Measurements from ENCODE around the gene SP1.

- TF ChIP-seq POLR2AphosphoS5 (IDR thresholded peaks at IDR 0.05) (no peak), CTCF (IDR thresholded peaks at IDR 0.05) (no peak), POLR2A (IDR thresholded peaks at IDR 0.05; ENCODE audit: low read depth) (no peak), EP300 (IDR thresholded peaks at IDR 0.05) (no peak)
Observed at GRCh38 chr12:53463802-53464560, 84.0 kb downstream of the SP1 start.
